HepG2 (cell line): ENCODE data around the gene LITAFD. TPM values are rescaled to one million over a fixed set of nuclear protein-coding genes. Genes with fewer than 3 reads are reported as not detected.

Source experiments
- ETV5 ChIP-seq: IDR thresholded peaks from 2 replicates; pipeline ENCODE4 v1.6.1; 2018; ENCODE audit warnings: missing biosample characterization, missing genetic modification reagents, inconsistent platforms, borderline replicate concordance
- GABPA ChIP-seq, 2 experiments: IDR thresholded peaks; 2 replicates each; pipeline ENCODE4 v1.6.1; 2011 to 2016; ENCODE audit warnings: low read depth in 2 of 2, low read length in 1 of 2, missing biosample characterization in 1 of 2, missing genetic modification characterization in 1 of 2
- NAIF1 ChIP-seq: sonication (generic); formaldehyde crosslinking; IDR thresholded peaks from 2 replicates; pipeline ENCODE4 v1.5.0; 2020; ENCODE audit warnings: mild to moderate bottlenecking, missing genetic modification reagents, borderline replicate concordance
- NCOA1 ChIP-seq: sonication (generic); formaldehyde crosslinking; IDR thresholded peaks from 2 replicates; pipeline ENCODE4 v1.9.0; 2021; ENCODE audit warnings: missing genetic modification reagents
- NR1H2 ChIP-seq: sonication (generic); formaldehyde crosslinking; IDR thresholded peaks from 2 replicates; pipeline ENCODE4 v1.8.1; 2022; ENCODE audit warnings: low read depth, missing genetic modification reagents, borderline replicate concordance
- POGZ ChIP-seq: sonication (generic); formaldehyde crosslinking; IDR thresholded peaks from 2 replicates; pipeline ENCODE4 v1.4.0; 2020; ENCODE audit warnings: mild to moderate bottlenecking, missing genetic modification reagents
- PRMT3 ChIP-seq: sonication (generic); formaldehyde crosslinking; IDR thresholded peaks from 2 replicates; pipeline ENCODE4 v1.8.1; 2022; ENCODE audit warnings: low read depth, mild to moderate bottlenecking, moderate library complexity, missing genetic modification reagents, borderline replicate concordance
- TMF1 ChIP-seq: sonication (generic); formaldehyde crosslinking; IDR thresholded peaks from 2 replicates; pipeline ENCODE4 v1.8.1; 2022; ENCODE audit warnings: low read depth, missing genetic modification reagents
- ZKSCAN8 ChIP-seq: IDR thresholded peaks from 2 replicates; pipeline ENCODE4 v1.6.1; 2016; ENCODE audit warnings: borderline replicate concordance, missing genetic modification reagents, missing compliant biosample characterization
- ZNF260 ChIP-seq: sonication (generic); formaldehyde crosslinking; IDR thresholded peaks from 2 replicates; pipeline ENCODE4 v1.4.0; 2020; ENCODE audit warnings: missing genetic modification reagents, low read depth, mild to moderate bottlenecking, borderline replicate concordance
- polyA plus RNA-seq, 8 experiments: library from polyadenylated mRNA; depleted of rRNA in 3 of 8; stranded (reverse) in 7 of 8; unstranded in 1 of 8; fragments of >200 nt; fragmentation: Illumina TruSeq in 4 of 8; extraction: Trizol in 4 of 8; gene quantifications; 2 replicates each; pipeline versions ENCODE4 v1.2.1 to v1.2.3, GENCODE V29; 2011 to 2016; ENCODE audit warnings: low read depth in 4 of 8, missing spikeins in 1 of 8, mixed read lengths in 1 of 8; ENCODE audit not compliant: insufficient read depth in 1 of 8
- total RNA-seq, 5 experiments: library from RNA; depleted of rRNA; stranded (reverse); fragments of >200 nt; fragmentation: Illumina TruSeq; extraction: Trizol; gene quantifications; 2 replicates each; pipeline ENCODE4 v1.2.3, GENCODE V29; 2016; ENCODE audit warnings: low read depth in 1 of 5
- TF ChIP-seq, protein P1 (sequence below): sonication (generic); formaldehyde crosslinking; IDR thresholded peaks from one replicate; pipeline ENCODE4 v1.5.1; 2020; ENCODE audit warnings: mild to moderate bottlenecking, missing genetic modification reagents; ENCODE audit errors: not compliant biosample characterization
- TF ChIP-seq, protein P2 (sequence below): sonication (generic); formaldehyde crosslinking; IDR thresholded peaks from 2 replicates; pipeline ENCODE4 v1.4.0; 2020; ENCODE audit warnings: missing genetic modification reagents
- TF ChIP-seq, protein P3 (sequence below): sonication (generic); formaldehyde crosslinking; IDR thresholded peaks from 2 replicates; pipeline ENCODE4 v1.4.0; 2020; ENCODE audit warnings: missing genetic modification reagents

LITAFD gene
- total and polyA plus RNA-seq, 2 of the 13 experiments (the other 11 are each of a cell fraction or from before 2014, with no cell fraction given), result not detected

DNA sequence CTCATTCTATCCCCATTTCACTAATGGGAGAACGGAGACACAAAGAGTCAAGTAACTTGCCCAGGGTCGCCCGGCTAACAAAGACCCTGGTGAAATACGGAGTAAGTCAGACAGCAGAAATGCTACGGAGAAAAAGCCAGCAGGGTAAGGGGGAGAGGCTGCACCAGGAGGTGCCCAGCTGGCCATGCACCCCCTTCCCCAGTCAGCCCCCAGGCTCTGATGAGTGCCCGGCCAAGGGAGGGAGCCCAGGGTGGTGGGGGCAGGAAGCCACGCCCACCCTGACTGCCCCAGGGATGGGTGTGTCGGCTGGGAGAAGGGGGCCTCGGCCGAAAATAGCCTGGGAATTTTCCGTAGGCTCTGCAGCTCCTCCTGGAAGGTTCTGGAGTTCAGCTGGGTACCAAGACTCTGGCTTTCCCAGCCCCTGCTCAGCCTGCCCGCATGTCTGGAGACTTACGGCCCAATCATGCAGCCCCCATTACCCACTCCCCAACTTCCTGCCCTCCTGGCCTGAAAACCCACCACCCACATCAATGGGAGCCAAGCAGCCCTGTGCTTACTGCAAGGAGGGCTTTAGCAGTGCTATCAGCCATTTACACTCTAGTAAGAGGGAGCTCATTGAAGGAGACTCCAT, 17.6 kb upstream of the LITAFD start (continued):
- TF ChIP-seq, protein P1, sequence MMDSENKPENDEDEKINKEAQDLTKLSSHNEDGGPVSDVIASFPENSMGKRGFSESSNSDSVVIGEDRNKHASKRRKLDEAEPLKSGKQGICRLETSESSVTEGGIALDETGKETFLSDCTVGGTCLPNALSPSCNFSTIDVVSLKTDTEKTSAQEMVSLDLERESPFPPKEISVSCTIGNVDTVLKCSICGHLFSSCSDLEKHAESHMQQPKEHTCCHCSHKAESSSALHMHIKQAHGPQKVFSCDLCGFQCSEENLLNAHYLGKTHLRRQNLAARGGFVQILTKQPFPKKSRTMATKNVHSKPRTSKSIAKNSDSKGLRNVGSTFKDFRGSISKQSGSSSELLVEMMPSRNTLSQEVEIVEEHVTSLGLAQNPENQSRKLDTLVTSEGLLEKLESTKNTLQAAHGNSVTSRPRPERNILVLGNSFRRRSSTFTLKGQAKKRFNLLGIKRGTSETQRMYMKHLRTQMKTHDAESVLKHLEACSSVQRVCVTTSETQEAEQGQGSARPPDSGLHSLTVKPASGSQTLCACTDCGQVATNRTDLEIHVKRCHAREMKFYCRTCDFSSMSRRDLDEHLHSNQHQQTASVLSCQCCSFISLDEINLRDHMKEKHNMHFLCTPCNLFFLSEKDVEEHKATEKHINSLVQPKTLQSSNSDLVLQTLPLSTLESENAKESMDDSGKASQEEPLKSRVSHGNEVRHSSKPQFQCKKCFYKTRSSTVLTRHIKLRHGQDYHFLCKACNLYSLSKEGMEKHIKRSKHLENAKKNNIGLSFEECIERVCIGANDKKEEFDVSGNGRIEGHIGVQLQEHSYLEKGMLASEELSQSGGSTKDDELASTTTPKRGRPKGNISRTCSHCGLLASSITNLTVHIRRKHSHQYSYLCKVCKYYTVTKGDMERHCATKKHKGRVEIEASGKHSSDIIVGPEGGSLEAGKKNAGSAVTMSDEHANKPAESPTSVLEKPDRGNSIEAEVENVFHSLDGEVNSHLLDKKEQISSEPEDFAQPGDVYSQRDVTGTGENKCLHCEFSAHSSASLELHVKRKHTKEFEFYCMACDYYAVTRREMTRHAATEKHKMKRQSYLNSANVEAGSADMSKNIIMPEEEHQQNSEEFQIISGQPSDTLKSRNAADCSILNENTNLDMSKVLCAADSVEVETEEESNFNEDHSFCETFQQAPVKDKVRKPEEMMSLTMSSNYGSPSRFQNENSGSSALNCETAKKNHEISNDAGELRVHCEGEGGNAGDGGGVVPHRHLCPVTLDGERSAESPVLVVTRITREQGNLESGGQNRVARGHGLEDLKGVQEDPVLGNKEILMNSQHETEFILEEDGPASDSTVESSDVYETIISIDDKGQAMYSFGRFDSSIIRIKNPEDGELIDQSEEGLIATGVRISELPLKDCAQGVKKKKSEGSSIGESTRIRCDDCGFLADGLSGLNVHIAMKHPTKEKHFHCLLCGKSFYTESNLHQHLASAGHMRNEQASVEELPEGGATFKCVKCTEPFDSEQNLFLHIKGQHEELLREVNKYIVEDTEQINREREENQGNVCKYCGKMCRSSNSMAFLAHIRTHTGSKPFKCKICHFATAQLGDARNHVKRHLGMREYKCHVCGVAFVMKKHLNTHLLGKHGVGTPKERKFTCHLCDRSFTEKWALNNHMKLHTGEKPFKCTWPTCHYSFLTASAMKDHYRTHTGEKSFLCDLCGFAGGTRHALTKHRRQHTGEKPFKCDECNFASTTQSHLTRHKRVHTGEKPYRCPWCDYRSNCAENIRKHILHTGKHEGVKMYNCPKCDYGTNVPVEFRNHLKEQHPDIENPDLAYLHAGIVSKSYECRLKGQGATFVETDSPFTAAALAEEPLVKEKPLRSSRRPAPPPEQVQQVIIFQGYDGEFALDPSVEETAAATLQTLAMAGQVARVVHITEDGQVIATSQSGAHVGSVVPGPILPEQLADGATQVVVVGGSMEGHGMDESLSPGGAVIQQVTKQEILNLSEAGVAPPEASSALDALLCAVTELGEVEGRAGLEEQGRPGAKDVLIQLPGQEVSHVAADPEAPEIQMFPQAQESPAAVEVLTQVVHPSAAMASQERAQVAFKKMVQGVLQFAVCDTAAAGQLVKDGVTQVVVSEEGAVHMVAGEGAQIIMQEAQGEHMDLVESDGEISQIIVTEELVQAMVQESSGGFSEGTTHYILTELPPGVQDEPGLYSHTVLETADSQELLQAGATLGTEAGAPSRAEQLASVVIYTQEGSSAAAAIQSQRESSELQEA, result no peak
- TF ChIP-seq ZKSCAN8, result no peak
- TF ChIP-seq, protein P2, sequence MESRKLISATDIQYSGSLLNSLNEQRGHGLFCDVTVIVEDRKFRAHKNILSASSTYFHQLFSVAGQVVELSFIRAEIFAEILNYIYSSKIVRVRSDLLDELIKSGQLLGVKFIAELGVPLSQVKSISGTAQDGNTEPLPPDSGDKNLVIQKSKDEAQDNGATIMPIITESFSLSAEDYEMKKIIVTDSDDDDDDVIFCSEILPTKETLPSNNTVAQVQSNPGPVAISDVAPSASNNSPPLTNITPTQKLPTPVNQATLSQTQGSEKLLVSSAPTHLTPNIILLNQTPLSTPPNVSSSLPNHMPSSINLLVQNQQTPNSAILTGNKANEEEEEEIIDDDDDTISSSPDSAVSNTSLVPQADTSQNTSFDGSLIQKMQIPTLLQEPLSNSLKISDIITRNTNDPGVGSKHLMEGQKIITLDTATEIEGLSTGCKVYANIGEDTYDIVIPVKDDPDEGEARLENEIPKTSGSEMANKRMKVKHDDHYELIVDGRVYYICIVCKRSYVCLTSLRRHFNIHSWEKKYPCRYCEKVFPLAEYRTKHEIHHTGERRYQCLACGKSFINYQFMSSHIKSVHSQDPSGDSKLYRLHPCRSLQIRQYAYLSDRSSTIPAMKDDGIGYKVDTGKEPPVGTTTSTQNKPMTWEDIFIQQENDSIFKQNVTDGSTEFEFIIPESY (CRISPR knock-in tag), result no peak
- TF ChIP-seq NCOA1 (CRISPR knock-in tag), result no peak
- no peak for TF ChIP-seq NR1H2 (CRISPR knock-in tag)
- TF ChIP-seq ETV5 (CRISPR knock-in tag), result peak; percentile 14; the same call in 1 of the 2 replicates
- TF ChIP-seq GABPA (IDR thresholded peaks at IDR 0.05; ENCODE audit: low read depth, low read length), result no peak
- TF ChIP-seq GABPA (CRISPR knock-in tag; IDR thresholded peaks at IDR 0.05; ENCODE audit: low read depth), result no peak
- no peak for TF ChIP-seq POGZ (CRISPR knock-in tag)
- TF ChIP-seq NAIF1, result no peak
- no peak for TF ChIP-seq TMF1 (CRISPR knock-in tag)
- TF ChIP-seq, protein P3, sequence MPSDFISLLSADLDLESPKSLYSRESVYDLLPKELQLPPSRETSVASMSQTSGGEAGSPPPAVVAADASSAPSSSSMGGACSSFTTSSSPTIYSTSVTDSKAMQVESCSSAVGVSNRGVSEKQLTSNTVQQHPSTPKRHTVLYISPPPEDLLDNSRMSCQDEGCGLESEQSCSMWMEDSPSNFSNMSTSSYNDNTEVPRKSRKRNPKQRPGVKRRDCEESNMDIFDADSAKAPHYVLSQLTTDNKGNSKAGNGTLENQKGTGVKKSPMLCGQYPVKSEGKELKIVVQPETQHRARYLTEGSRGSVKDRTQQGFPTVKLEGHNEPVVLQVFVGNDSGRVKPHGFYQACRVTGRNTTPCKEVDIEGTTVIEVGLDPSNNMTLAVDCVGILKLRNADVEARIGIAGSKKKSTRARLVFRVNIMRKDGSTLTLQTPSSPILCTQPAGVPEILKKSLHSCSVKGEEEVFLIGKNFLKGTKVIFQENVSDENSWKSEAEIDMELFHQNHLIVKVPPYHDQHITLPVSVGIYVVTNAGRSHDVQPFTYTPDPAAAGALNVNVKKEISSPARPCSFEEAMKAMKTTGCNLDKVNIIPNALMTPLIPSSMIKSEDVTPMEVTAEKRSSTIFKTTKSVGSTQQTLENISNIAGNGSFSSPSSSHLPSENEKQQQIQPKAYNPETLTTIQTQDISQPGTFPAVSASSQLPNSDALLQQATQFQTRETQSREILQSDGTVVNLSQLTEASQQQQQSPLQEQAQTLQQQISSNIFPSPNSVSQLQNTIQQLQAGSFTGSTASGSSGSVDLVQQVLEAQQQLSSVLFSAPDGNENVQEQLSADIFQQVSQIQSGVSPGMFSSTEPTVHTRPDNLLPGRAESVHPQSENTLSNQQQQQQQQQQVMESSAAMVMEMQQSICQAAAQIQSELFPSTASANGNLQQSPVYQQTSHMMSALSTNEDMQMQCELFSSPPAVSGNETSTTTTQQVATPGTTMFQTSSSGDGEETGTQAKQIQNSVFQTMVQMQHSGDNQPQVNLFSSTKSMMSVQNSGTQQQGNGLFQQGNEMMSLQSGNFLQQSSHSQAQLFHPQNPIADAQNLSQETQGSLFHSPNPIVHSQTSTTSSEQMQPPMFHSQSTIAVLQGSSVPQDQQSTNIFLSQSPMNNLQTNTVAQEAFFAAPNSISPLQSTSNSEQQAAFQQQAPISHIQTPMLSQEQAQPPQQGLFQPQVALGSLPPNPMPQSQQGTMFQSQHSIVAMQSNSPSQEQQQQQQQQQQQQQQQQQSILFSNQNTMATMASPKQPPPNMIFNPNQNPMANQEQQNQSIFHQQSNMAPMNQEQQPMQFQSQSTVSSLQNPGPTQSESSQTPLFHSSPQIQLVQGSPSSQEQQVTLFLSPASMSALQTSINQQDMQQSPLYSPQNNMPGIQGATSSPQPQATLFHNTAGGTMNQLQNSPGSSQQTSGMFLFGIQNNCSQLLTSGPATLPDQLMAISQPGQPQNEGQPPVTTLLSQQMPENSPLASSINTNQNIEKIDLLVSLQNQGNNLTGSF (CRISPR knock-in tag), result peak; percentile 63
- TF ChIP-seq ZNF260 (CRISPR knock-in tag), result no peak
- no peak for TF ChIP-seq PRMT3
